Activated T-cell treated with anti-CD3 and anti-CD28 coated beads, Interleukin-2, amount 50 U/mL, for 72 hours (primary cell): ENCODE results near the gene PDSS2. TPM values are rescaled to one million over a fixed set of nuclear protein-coding genes. Genes with fewer than 3 reads are reported as not detected.
"Not testable (repeated sequence)": the region's sequence is repeated elsewhere in the genome, so short reads cannot be mapped to it uniquely, and the experiment has no call there.

Source experiments
- ATAC-seq, 2 donors: fragments of 150-1000 bp; cut with Tn5 transposase; replicated peaks in 1 of 2; 2 replicates each; pipeline ENCODE4 v1.10.0; 2021; ENCODE audit warnings: moderate library complexity in 2 of 2, mild to moderate bottlenecking in 1 of 2
- DNase-seq, 2 donors: peaks; one replicate each; pipeline ENCODE4 v3.0.0; 2021 to 2022; ENCODE audit warnings: mixed read lengths in 1 of 2
- H3K27ac Mint-ChIP-seq: one replicate; pipeline ENCODE4 v1.8.0; 2022; ENCODE audit warnings: mild to moderate bottlenecking, moderate library complexity, mixed read lengths
- H3K27me3 Mint-ChIP-seq: one replicate; pipeline ENCODE4 v1.8.0; 2022; ENCODE audit warnings: low read depth, mixed read lengths
- H3K36me3 Mint-ChIP-seq, 2 donors: one replicate each; pipeline ENCODE4 v1.8.0; 2022; ENCODE audit warnings: mixed read lengths in 2 of 2, mild to moderate bottlenecking in 1 of 2; ENCODE audit not compliant: insufficient read depth in 2 of 2
- H3K4me1 Mint-ChIP-seq: one replicate; pipeline ENCODE4 v1.8.0; 2022; ENCODE audit warnings: low read depth, mixed read lengths
- H3K4me3 Mint-ChIP-seq, 2 donors: one replicate each; pipeline ENCODE4 v1.8.0; 2022; ENCODE audit warnings: mild to moderate bottlenecking in 2 of 2, mixed read lengths in 2 of 2, moderate library complexity in 2 of 2
- H3K9me3 Mint-ChIP-seq, 2 donors: one replicate each; pipeline ENCODE4 v1.8.0; 2022; ENCODE audit warnings: mixed read lengths in 2 of 2
- total RNA-seq, 2 donors: library from RNA; stranded (reverse); gene quantifications; one replicate each; pipeline ENCODE4 v1.2.3, GENCODE V29; 2022

The PDSS2 gene
- total RNA-seq, 2 donors from 2014 or later: 12.1 to 14.3 TPM

GRCh38 chr6:107314531-107314939 is 144.8 kb downstream of the PDSS2 start:
- no peak for DNase-seq
- ATAC-seq: no peak
- Mint-ChIP-seq H3K4me1 (no peaks in the 10 kb centered on the region), H3K27ac (no peak overlapping the region), H3K36me3 (no peaks in the 10 kb centered on the region), H3K9me3 (no peaks in the 10 kb centered on the region), H3K4me3 (no peak overlapping the region), H3K27me3 (no peaks in the 10 kb centered on the region)

GRCh38 chr6:107313776-107314175 is 145.6 kb downstream of the PDSS2 start:
- H3K27me3 Mint-ChIP-seq: no peaks in the 10 kb centered on the region
- no peak overlapping the region for H3K27ac Mint-ChIP-seq
- ATAC-seq (no peak), DNase-seq (no peak)
- no peaks in the 10 kb centered on the region for H3K36me3 Mint-ChIP-seq
- H3K4me3 Mint-ChIP-seq: no peak overlapping the region
- no peaks in the 10 kb centered on the region for H3K9me3 Mint-ChIP-seq
- H3K4me1 Mint-ChIP-seq: no peaks in the 10 kb centered on the region

- no peaks in the 10 kb centered on the region for H3K27me3 Mint-ChIP-seq
- peaks cover 0 to 1% of the 10 kb centered on the region in 2 donors for H3K36me3 Mint-ChIP-seq
- no peak for DNase-seq
- no peak overlapping the region for H3K4me3 Mint-ChIP-seq
- H3K4me1 Mint-ChIP-seq: peaks cover under 1% of the 10 kb centered on the region
- no peak for ATAC-seq
- no peaks in the 10 kb centered on the region for H3K9me3 Mint-ChIP-seq
- H3K27ac Mint-ChIP-seq: no peak overlapping the region
Observed at GRCh38 chr6:107310362-107310761, 149.0 kb downstream of the PDSS2 start.

GRCh38 chr6:107308677-107309076 is 150.7 kb downstream of the PDSS2 start:
- Mint-ChIP-seq H3K4me3 (no peak overlapping the region), H3K36me3 (peaks cover 0 to 1% of the 10 kb centered on the region in 2 donors), H3K27ac (no peak overlapping the region), H3K4me1 (peaks cover 17% of the 10 kb centered on the region), H3K27me3 (no peaks in the 10 kb centered on the region), H3K9me3 (no peaks in the 10 kb centered on the region)
- DNase-seq (no peak), ATAC-seq (no peak)

- not testable (repeated sequence) for H3K9me3 Mint-ChIP-seq, ATAC-seq, DNase-seq, H3K36me3 Mint-ChIP-seq, H3K27ac Mint-ChIP-seq, H3K27me3 Mint-ChIP-seq, H3K4me3 Mint-ChIP-seq
- H3K4me1 Mint-ChIP-seq: peaks cover 17% of the 10 kb centered on the region
Observed at GRCh38 chr6:107305994-107306393, 153.4 kb downstream of the PDSS2 start.

- Mint-ChIP-seq H3K9me3 (no peaks in the 10 kb centered on the region), H3K36me3 (peaks cover 0 to 1% of the 10 kb centered on the region in 2 donors), H3K4me1 (peaks cover 17% of the 10 kb centered on the region), H3K27ac (no peak overlapping the region), H3K4me3 (no peak overlapping the region), H3K27me3 (no peaks in the 10 kb centered on the region)
- DNase-seq (no peak), ATAC-seq (no peak)
Observed at GRCh38 chr6:107305391-107305790, 154.0 kb downstream of the PDSS2 start.

- peaks cover 0 to 1% of the 10 kb centered on the region in 2 donors for H3K36me3 Mint-ChIP-seq
- H3K27ac Mint-ChIP-seq: no peak overlapping the region
- H3K4me3 Mint-ChIP-seq: peak overlapping the region in 1 of 2 donors; percentile 41
- ATAC-seq (peak; percentile 97), DNase-seq (peak; percentile 58 to 62)
- H3K27me3 Mint-ChIP-seq: no peaks in the 10 kb centered on the region
- peaks cover 17% of the 10 kb centered on the region for H3K4me1 Mint-ChIP-seq
- no peaks in the 10 kb centered on the region for H3K9me3 Mint-ChIP-seq
Observed at GRCh38 chr6:107304421-107305025, 154.8 kb downstream of the PDSS2 start.

GRCh38 chr6:107293350-107293749 is 166.0 kb downstream of the PDSS2 start:
- Mint-ChIP-seq H3K36me3 (no peaks in the 10 kb centered on the region), H3K9me3 (no peaks in the 10 kb centered on the region), H3K4me1 (no peaks in the 10 kb centered on the region), H3K27ac (no peak overlapping the region), H3K4me3 (no peak overlapping the region), H3K27me3 (no peaks in the 10 kb centered on the region)
- ATAC-seq (no peak), DNase-seq (no peak)

GRCh38 chr6:107292715-107293271 is 166.6 kb downstream of the PDSS2 start:
- no peak overlapping the region for H3K27ac Mint-ChIP-seq
- DNase-seq (no peak), ATAC-seq (no peak)

GRCh38 chr6:107290491-107290890 is 168.9 kb downstream of the PDSS2 start:
- H3K36me3 Mint-ChIP-seq: no peaks in the 10 kb centered on the region
- H3K27ac Mint-ChIP-seq: no peak overlapping the region
- H3K4me3 Mint-ChIP-seq: no peak overlapping the region

More at GRCh38 chr6:107292715-107293271, 166.6 kb downstream of the PDSS2 start:
- Mint-ChIP-seq H3K36me3 (no peaks in the 10 kb centered on the region), H3K4me1 (no peaks in the 10 kb centered on the region), H3K27me3 (no peaks in the 10 kb centered on the region), H3K4me3 (no peak overlapping the region), H3K9me3 (no peaks in the 10 kb centered on the region)

GRCh38 chr6:107289258-107289657 is 170.1 kb downstream of the PDSS2 start:
- H3K36me3 Mint-ChIP-seq, H3K9me3 Mint-ChIP-seq, DNase-seq, H3K27ac Mint-ChIP-seq, H3K4me3 Mint-ChIP-seq, H3K4me1 Mint-ChIP-seq, H3K27me3 Mint-ChIP-seq, ATAC-seq: not testable (repeated sequence)

More at GRCh38 chr6:107290491-107290890, 168.9 kb downstream of the PDSS2 start:
- H3K27me3 Mint-ChIP-seq: no peaks in the 10 kb centered on the region
- ATAC-seq (no peak), DNase-seq (no peak)
- no peaks in the 10 kb centered on the region for H3K9me3 Mint-ChIP-seq
- no peaks in the 10 kb centered on the region for H3K4me1 Mint-ChIP-seq

GRCh38 chr6:107285683-107286082 is 173.7 kb downstream of the PDSS2 start:
- H3K27me3 Mint-ChIP-seq, H3K36me3 Mint-ChIP-seq, H3K4me3 Mint-ChIP-seq, H3K27ac Mint-ChIP-seq, ATAC-seq, H3K9me3 Mint-ChIP-seq, DNase-seq, H3K4me1 Mint-ChIP-seq: not testable (repeated sequence)

GRCh38 chr6:107284805-107285204 is 174.6 kb downstream of the PDSS2 start:
- DNase-seq: no peak
- ATAC-seq: no peak
- H3K27me3 Mint-ChIP-seq: no peaks in the 10 kb centered on the region
- no peak overlapping the region for H3K4me3 Mint-ChIP-seq
- H3K4me1 Mint-ChIP-seq: no peaks in the 10 kb centered on the region
- no peaks in the 10 kb centered on the region for H3K36me3 Mint-ChIP-seq
- no peaks in the 10 kb centered on the region for H3K9me3 Mint-ChIP-seq
- no peak overlapping the region for H3K27ac Mint-ChIP-seq

GRCh38 chr6:107280791-107281190 is 178.6 kb downstream of the PDSS2 start:
- Mint-ChIP-seq H3K4me3 (no peak overlapping the region), H3K36me3 (no peaks in the 10 kb centered on the region), H3K27me3 (no peaks in the 10 kb centered on the region), H3K4me1 (no peaks in the 10 kb centered on the region), H3K27ac (no peak overlapping the region), H3K9me3 (no peaks in the 10 kb centered on the region)
- DNase-seq (no peak), ATAC-seq (no peak)
